ENCODE measurements around the gene AKT2. TPM values are rescaled to one million over a fixed set of nuclear protein-coding genes. Genes with fewer than 3 reads are reported as not detected.

The AKT2 gene
- polyA plus RNA-seq, 3 donors, result 11.4 to 122 (median 16.3) TPM

DNA sequence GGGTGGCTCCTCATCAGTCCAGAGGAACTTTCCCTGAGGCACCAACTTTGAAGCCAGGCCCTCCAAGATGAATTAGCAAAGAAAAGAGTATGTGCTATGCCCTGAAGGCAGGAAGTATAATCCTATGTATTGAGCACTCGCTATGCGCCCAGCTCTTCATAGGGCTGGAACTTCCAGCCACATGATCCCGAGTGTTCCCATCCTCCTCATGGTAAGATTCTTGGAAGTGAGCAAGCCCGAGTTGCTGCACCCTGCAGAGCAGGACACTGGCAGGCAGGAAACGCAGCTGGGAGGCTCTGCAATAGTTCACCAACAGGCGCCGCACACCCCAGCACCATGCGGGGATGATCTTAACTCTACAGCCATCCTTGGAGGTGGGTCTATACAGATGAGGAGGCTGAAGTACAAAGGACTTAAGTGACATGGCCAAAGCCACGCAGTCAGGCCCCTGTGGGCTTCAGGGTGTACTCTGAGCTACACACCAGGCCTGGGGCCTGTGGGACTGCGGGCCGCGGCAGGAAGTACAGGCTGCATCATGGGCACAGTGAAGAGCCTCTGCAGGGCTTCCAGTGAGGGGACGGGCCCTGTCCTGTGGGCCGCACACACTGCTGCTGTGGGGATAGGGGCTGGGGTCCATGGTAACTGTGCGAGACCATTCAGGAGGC, 37.9 kb upstream of the AKT2 start:
- Mint-ChIP-seq H3K4me3 (no peak overlapping the region), H3K4me1 (no peaks in the 10 kb centered on the region), H3K27me3 (ENCODE audit: low read depth in 3 of 3) (peaks cover 0 to 7% (median 0%) of the 10 kb centered on the region in 3 donors), H3K36me3 (peaks cover 80 to 92% of the 10 kb centered on the region in 2 donors), H3K27ac (peak overlapping the region in 4 of 7 donors; percentile 21 to 58 (median 36)), H3K9me3 (no peaks in the 10 kb centered on the region)
- no peak overlapping the region for H3K9ac ChIP-seq (ENCODE audit: insufficient read depth, low read length, poor library complexity, severe bottlenecking)
- no peaks in the 10 kb centered on the region for H3K4me1 ChIP-seq (ENCODE audit: control insufficient read depth in 1 of 2, insufficient read depth in 2 of 2, low read length in 2 of 2)
- H3K27ac ChIP-seq (ENCODE audit: low read depth in 1 of 2, low read length in 2 of 2), result no peak overlapping the region
- 96% methylated on average over 10 of the region's 15 CpGs for WGBS (ENCODE audit: insufficient coverage)
- H3K4me2 ChIP-seq (replicated peaks; ENCODE audit: extremely low read depth, low read length, poor library complexity, severe bottlenecking), result no peak overlapping the region
- no peaks in the 10 kb centered on the region for H3K79me2 ChIP-seq (ENCODE audit: insufficient read depth, low read length)
- no peak overlapping the region for H3K4me3 ChIP-seq (replicated peaks in 1 of 3; ENCODE audit: low read depth in 2 of 3, low read length in 3 of 3)
- no peak for DNase-seq
- no peaks in the 10 kb centered on the region for H3K27me3 ChIP-seq (ENCODE audit: control insufficient read depth in 2 of 2, insufficient read depth in 2 of 2, low read length in 2 of 2)
- H3K36me3 ChIP-seq (replicated peaks in 1 of 2; ENCODE audit: control insufficient read depth in 1 of 2, insufficient read depth in 2 of 2, low read length in 2 of 2), result peaks cover 75 to 94% of the 10 kb centered on the region in 2 donors
- no peak overlapping the region for H2AFZ ChIP-seq (ENCODE audit: insufficient read depth, low read depth, low read length, poor library complexity, severe bottlenecking)
- no peaks in the 10 kb centered on the region for H3K9me3 ChIP-seq (replicated peaks in 1 of 2; ENCODE audit: control insufficient read depth in 1 of 2, insufficient read depth in 1 of 2, low read length in 2 of 2)
- H4K20me1 ChIP-seq (ENCODE audit: insufficient read depth, low read length), result no peaks in the 10 kb centered on the region
- no peak for TF ChIP-seq CTCF (IDR thresholded peaks at IDR 0.05)
- intact Hi-C loops (cut with micrococcal nuclease), result no loop called here

GRCh38 chr19:40322271-40322610, 37.1 kb upstream of the AKT2 start:
- no peak overlapping the region for H3K27ac ChIP-seq (ENCODE audit: low read depth in 1 of 2, low read length in 2 of 2)
- H3K9me3 ChIP-seq (replicated peaks in 1 of 2; ENCODE audit: control insufficient read depth in 1 of 2, insufficient read depth in 1 of 2, low read length in 2 of 2), result no peaks in the 10 kb centered on the region
- no peak overlapping the region for H3K4me3 ChIP-seq (replicated peaks in 1 of 3; ENCODE audit: low read depth in 2 of 3, low read length in 3 of 3)
- peaks cover 66 to 89% of the 10 kb centered on the region in 2 donors for H3K36me3 ChIP-seq (replicated peaks in 1 of 2; ENCODE audit: control insufficient read depth in 1 of 2, insufficient read depth in 2 of 2, low read length in 2 of 2)
- Mint-ChIP-seq H3K36me3 (peaks cover 79 to 90% of the 10 kb centered on the region in 2 donors), H3K9me3 (no peaks in the 10 kb centered on the region), H3K4me1 (no peaks in the 10 kb centered on the region), H3K4me3 (no peak overlapping the region), H3K27ac (no peak overlapping the region), H3K27me3 (ENCODE audit: low read depth in 3 of 3) (peaks cover 0 to 7% (median 0%) of the 10 kb centered on the region in 3 donors)
- no peak for DNase-seq
- no peak for TF ChIP-seq CTCF (IDR thresholded peaks at IDR 0.05)
- no peaks in the 10 kb centered on the region for H3K4me1 ChIP-seq (ENCODE audit: control insufficient read depth in 1 of 2, insufficient read depth in 2 of 2, low read length in 2 of 2)
- no peaks in the 10 kb centered on the region for H3K27me3 ChIP-seq (ENCODE audit: control insufficient read depth in 2 of 2, insufficient read depth in 2 of 2, low read length in 2 of 2)
- H2AFZ ChIP-seq (ENCODE audit: insufficient read depth, low read depth, low read length, poor library complexity, severe bottlenecking), result no peak overlapping the region
- intact Hi-C loops (cut with micrococcal nuclease), result no loop called here
- H4K20me1 ChIP-seq (ENCODE audit: insufficient read depth, low read length), result no peaks in the 10 kb centered on the region
- 98% methylated on average over 3 of the region's 7 CpGs for WGBS (ENCODE audit: insufficient coverage)
- H3K79me2 ChIP-seq (ENCODE audit: insufficient read depth, low read length), result no peaks in the 10 kb centered on the region
- H3K9ac ChIP-seq (ENCODE audit: insufficient read depth, low read length, poor library complexity, severe bottlenecking), result no peak overlapping the region
- H3K4me2 ChIP-seq (replicated peaks; ENCODE audit: extremely low read depth, low read length, poor library complexity, severe bottlenecking), result no peak overlapping the region
